Renal pelvis (tissue), 4 donors: Measurements from ENCODE around the gene VAMP2. TPM values are rescaled to one million over a fixed set of nuclear protein-coding genes. Genes with fewer than 3 reads are reported as not detected.

ENCODE experiments used
- DNase-seq: peaks from one replicate; pipeline ENCODE4 v3.0.0-alpha.2; 2013
- polyA plus RNA-seq, 3 donors: library from polyadenylated mRNA; unstranded; fragments of 120-200 nt; gene quantifications; one replicate each; pipeline ENCODE4 v1.2.1, GENCODE V29; 2013; ENCODE audit not compliant: insufficient read length in 3 of 3

The VAMP2 gene
- polyA plus RNA-seq, 3 donors: 108 to 139 (median 131) TPM

DNA sequence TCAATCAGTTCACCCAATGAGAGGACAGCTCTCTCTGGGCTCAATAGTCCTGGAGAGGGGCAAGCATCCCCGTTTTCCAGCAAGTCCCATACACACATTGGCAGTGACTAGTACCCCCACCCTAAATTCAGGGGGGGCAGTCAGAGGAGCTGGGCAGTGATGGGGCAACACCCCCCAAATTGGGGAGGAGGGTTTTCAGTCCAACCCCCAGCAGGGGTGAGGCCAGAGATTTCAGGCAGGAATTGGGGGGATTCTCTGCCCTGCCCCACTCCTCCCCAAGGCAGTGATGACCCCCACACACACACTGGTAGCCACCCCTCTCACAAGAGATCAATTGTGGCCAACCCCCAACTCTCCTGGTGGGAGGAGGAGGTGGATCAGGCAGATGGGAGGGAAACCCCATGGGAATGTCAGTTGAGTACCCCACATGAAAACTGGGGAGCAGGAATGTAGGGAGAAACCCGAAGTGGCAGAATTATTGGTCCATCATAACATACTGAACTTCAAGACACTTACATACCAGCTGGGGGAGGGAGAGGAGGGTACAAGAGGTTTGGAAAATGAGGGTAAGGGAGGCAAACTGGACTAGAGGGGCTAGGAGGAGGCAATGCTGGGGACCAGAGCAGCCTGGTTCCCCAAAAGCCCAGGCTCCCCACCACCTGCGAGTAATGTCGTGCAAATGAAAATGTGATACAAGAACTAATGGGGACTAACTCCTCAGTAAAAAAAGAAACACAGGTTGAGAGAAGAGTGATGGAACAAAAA is 3.1 kb downstream of the VAMP2 start:
- no peak for DNase-seq

DNA sequence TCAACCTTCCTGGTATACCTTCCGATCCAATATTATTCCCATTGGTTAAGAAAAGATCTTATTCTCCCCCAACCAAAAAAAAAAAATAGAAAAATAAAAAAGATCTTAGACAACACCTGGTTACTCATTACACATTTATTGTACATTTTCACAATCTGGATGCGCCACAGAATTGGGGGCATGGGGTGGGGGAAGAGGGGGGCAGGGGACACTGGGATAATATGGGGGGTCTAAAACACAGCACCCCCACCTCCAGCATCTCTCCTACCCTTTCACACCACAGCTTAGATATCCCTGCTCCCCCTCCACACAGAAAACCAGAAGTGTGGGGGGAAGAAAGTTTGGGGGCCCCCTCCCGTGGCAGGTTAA is 3.7 kb downstream of the VAMP2 start:
- no peak for DNase-seq

- DNase-seq: peak; percentile 85
Observed at GRCh38 chr17:8158267-8159031, 4.3 kb downstream of the VAMP2 start.

DNA sequence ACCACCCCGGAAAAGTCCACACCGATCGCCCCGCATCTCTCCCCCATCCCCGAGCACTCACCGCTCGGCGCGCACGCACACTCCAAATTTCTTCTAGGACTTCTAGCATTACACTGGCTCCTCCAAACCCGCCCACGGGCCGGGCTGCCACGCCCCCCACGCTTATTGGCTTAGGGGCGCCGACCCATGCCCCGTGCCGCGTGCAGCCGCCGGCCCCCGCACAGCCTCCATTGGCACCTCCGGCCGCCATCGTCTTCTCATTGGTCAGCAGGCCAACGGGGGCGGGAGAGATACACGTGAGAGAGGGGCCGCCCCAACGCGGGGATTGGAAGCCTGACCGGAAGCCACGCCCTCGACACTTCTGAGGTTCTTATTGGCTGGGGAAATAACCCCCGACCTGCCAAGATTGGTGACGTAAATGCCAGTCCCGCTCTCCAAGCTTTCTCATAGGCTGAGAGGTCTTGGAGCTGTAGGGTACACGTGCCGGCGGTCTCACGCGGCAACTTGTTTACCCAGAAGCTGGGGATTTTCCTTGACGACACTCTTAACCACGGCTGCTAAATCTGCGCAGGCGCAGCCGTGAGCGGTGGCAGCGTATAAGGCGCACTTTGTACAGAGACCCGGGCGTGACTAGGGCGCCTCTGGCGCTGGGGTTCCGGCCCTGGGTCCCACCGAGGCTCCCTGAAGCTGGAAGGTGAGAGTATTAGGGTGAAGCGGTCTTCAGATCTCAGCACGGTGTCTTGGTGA is 6.3 kb downstream of the VAMP2 start:
- DNase-seq: peak; percentile 100

- no peak for DNase-seq
Observed at GRCh38 chr17:8155996-8156245, 6.8 kb downstream of the VAMP2 start.

DNA sequence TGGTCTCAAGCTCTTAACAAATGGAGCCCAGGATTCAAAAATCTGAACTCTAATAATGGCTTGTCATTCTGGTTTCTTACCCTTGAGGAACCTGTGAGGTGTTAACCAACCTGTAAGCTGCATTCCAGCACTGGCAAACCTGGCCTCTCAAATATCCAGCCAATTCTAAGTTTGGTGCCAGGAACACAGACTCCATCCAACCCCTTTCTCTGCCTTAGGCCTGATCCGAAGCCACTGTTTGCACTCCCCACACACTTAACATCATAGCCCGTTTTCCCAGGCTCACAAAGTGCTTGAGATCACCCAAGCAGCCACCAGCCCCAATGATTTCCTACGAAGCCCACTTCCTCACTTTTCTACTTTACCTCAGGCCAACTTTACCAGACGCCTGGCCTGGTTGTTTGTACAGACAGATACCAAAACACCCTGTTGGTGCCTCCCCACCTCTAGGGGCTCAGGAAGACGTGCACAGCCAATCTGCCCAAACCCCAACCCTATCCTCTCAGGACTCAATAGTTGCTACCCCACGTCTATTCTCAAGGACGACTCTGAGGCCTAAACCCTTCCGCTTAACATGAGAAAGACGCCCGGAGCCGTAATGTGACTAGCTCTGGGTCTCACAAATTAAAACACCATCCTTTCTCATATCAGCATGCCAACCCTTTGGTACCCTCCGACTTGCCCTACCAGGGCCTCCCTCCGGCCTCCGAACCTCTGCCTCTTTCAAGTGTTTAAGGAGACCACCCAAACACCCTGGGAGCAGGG is 7.3 kb downstream of the VAMP2 start:
- no peak for DNase-seq

DNA sequence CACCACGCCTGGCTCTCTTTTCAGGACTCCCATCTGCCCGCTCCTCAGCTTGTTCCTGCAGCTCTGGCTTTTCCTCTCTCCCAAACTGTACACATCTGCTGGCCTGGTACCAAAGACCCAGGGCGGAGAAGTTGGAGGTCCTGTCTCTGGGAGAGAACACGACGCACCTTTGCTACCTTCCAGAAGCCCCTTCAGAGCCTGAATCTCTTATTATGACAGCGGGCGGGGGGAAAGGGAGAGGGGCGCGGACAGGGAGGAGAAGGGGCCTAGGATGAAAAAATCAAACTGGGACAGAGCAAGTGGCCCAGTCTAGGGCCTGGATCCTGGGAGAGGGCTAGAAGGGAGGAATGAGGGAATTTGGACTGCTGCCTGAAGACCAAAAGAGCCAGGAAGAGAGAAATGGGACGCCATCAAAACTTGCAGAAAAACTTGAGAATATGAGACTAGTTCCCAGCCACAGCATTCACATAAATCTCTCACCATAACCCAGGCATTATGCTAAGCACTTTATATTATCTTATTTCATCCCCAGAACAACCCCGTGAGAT is 8.1 kb downstream of the VAMP2 start:
- DNase-seq: no peak

DNA sequence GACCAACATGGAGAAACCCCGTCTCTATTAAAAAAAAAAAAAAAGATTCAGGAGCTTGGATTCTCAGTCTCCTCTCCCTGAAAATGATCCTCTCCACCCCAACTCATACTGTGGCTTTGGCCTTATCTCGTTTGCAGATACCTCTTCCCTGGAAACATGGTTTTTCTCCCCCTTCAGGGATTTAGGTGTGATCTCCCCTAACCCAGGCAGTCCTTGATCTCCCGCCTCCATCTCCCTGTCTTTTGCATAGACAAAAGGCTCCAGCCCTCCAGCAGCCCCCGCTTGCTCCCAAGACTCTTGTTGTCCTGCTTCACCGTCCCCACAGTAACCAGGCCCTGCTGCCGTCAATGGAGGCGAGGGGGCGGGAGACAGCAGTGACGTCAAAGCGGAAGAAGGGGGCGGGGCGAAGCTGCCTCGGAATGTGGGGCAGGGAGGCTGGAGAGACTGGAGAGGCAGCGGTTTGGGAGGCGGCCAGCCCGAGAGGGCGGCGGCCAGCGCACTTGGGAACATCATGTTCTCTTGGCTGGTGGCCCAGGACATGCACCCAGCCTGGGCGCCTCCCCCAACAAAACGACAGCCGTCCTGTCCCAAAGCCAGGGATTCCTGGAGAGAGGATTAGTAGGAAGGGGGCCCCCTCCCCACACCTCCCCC is 8.7 kb downstream of the VAMP2 start:
- peak; percentile 97 for DNase-seq

DNA sequence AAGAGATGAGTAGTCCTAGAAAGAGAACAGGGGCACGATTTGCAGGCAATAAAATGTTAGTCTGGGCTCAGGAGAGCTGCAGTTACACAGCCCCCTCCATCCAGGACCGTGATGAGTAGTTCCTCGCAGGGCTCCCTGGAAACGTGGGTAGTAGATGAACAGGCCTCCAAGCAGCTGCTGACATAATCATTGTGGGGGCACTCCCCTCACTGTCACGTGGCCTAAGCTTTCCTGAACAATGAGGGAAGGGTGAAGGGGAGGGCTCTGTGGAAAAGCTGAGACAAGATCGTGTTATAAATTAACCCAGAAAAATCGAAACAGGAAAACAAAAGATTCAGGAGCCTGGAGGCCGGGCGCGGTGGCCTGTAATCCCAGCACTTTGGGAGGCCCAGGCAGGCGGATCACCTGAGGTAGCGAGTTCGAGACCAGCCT is 9.2 kb downstream of the VAMP2 start:
- DNase-seq: no peak

DNA sequence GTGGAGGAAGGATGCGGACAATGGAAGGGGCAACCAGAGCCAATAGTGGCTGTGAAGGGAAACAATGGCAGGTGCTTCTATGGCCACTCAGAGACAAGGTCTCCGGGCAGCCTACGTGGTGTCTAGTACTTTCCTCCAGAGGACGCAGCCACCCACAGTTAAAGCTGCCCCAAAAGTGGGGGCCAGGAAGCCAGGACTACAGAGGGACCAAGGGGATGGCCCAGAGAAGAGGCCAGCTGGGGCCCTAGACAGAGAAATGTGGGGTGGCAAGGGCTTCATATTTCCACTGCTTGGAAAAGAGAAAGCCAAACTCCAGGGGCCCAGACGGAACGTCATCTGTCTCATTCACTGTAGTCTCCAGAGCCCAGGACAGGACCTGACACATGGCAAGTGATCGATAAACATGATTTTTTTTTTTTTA is 9.7 kb downstream of the VAMP2 start:
- DNase-seq: no peak

- DNase-seq: peak; percentile 93
Observed at GRCh38 chr17:8152112-8152775, 10.5 kb downstream of the VAMP2 start, which contains the start of gene PER1. PER1 (minus strand) TSS chr17:8152404; CDS start chr17:8150706, 1,698 bp downstream.

DNA sequence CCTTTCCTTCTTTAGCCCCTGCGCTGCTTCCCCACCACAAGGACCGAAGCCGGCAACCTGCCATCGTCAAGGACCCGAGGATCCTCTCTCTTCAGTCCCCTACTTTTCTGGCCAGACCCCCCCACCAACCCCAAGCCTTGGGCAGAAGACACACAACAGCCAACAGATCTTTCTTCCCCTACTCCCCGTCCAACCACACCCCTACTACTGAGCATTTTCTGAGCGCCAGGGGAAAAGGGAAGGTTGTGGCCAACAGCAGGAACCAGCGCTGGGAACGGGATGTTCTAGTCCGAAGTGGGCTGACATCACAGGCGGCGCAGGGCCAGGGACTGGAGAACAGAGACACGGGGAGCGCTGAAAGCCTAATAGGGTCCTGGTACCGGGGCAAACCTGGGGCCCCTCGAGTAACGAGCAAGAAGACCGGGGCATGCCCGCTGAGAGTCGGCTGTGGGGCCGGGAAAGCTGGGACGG is 11.1 kb downstream of the VAMP2 start:
- no peak for DNase-seq

- peak; percentile 92 for DNase-seq
Observed at GRCh38 chr17:8151120-8151640, 11.6 kb downstream of the VAMP2 start.

- no peak for DNase-seq
Observed at GRCh38 chr17:8150194-8151119, 12.3 kb downstream of the VAMP2 start.

- DNase-seq: no peak
Observed at GRCh38 chr17:8149419-8150193, 13.1 kb downstream of the VAMP2 start.

DNA sequence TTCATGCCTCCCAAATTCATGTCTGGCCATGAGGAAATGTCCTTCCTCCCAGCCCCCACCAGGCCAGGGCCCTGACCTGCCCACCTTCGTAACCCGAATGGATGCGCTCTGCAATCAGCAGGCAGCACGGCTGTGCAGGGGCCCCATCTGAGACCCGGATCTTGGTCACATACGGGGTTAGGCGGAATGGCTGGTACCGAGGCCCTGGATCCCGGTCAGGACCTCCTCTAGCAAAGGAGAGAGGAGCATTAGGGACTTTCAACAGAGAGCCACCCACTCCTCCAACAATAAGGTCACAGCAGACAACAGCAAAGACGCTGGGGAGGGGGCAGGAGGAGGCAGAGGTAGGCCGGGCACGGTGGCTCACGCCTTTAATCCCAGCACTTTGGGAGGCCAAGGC is 14.2 kb downstream of the VAMP2 start:
- no peak for DNase-seq

- DNase-seq: no peak
Observed at GRCh38 chr17:8147805-8148404, 14.8 kb downstream of the VAMP2 start.
